Trophoblast cell (in vitro differentiated cells and primary cell): ENCODE results near the gene FCRL6.
A peak's percentile ranks its signal among the peaks of the same experiment; 100 is the strongest.

Experiments
- DNase-seq, 2 donors: peaks; one replicate each; pipeline ENCODE4 v3.0.0-alpha.2; 2016
- H2AFZ ChIP-seq: 2 replicates; pipeline ENCODE4 v1.6.1; 2013; ENCODE audit warnings: low read length, moderate library complexity, mild to moderate bottlenecking; ENCODE audit not compliant: insufficient read depth, poor library complexity
- H2AK5ac ChIP-seq: 2 replicates; pipeline ENCODE4 v1.6.1; 2013; ENCODE audit warnings: mild to moderate bottlenecking, low read length
- H2BK120ac ChIP-seq: 2 replicates; pipeline ENCODE4 v1.6.1; 2013; ENCODE audit warnings: low read length, mild to moderate bottlenecking, moderate library complexity; ENCODE audit not compliant: insufficient read depth, poor library complexity
- H2BK12ac ChIP-seq: 2 replicates; pipeline ENCODE4 v1.6.1; 2013; ENCODE audit warnings: mild to moderate bottlenecking, low read length, moderate library complexity
- H2BK5ac ChIP-seq: 2 replicates; pipeline ENCODE4 v1.6.1; 2013; ENCODE audit warnings: low read length, low read depth, moderate library complexity, mild to moderate bottlenecking; ENCODE audit not compliant: poor library complexity
- H3K14ac ChIP-seq: 2 replicates; pipeline ENCODE4 v1.6.1; 2013; ENCODE audit warnings: mild to moderate bottlenecking, low read length
- H3K18ac ChIP-seq: 2 replicates; pipeline ENCODE4 v1.6.1; 2013; ENCODE audit warnings: mild to moderate bottlenecking, low read length
- H3K23ac ChIP-seq: 2 replicates; pipeline ENCODE4 v1.6.1; 2013; ENCODE audit warnings: low read length
- H3K27ac ChIP-seq: 2 replicates; pipeline ENCODE4 v1.5.1; 2013; ENCODE audit warnings: low read depth, mild to moderate bottlenecking, inconsistent platforms, low read length, moderate library complexity
- H3K27me3 ChIP-seq: 2 replicates; pipeline ENCODE4 v1.6.1; 2013; ENCODE audit warnings: inconsistent platforms, mild to moderate bottlenecking, low read length, moderate library complexity; ENCODE audit not compliant: insufficient read depth
- H3K36me3 ChIP-seq, 2 experiments: 1 replicate in 1 of 2; 2 replicates in 1 of 2; pipeline ENCODE4 v1.6.1; 2013; ENCODE audit warnings: low read length in 2 of 2, mild to moderate bottlenecking in 2 of 2, moderate library complexity in 1 of 2; ENCODE audit not compliant: insufficient read depth in 2 of 2, control insufficient read depth in 1 of 2
- H3K4ac ChIP-seq: 2 replicates; pipeline ENCODE4 v1.6.1; 2013; ENCODE audit warnings: low read depth, mild to moderate bottlenecking, low read length, moderate library complexity
- H3K4me1 ChIP-seq, 2 experiments: 1 replicate in 1 of 2; 2 replicates in 1 of 2; pipeline ENCODE4 v1.6.1; 2013; ENCODE audit warnings: low read length in 2 of 2, mild to moderate bottlenecking in 2 of 2, moderate library complexity in 1 of 2; ENCODE audit not compliant: insufficient read depth in 2 of 2, control insufficient read depth in 1 of 2
- H3K4me2 ChIP-seq: 2 replicates; pipeline ENCODE4 v1.6.1; 2013; ENCODE audit warnings: inconsistent platforms, mild to moderate bottlenecking, low read length, moderate library complexity
- H3K4me3 ChIP-seq: 2 replicates; pipeline ENCODE4 v1.5.1; 2013; ENCODE audit warnings: mild to moderate bottlenecking, low read depth, low read length, inconsistent platforms
- H3K79me1 ChIP-seq: one replicate; pipeline ENCODE4 v1.6.1; 2013; ENCODE audit warnings: low read length
- H3K79me2 ChIP-seq: 2 replicates; pipeline ENCODE4 v1.6.1; 2013; ENCODE audit warnings: low read length, mild to moderate bottlenecking; ENCODE audit not compliant: control insufficient read depth, insufficient read depth, poor library complexity
- H3K9ac ChIP-seq: 2 replicates; pipeline ENCODE4 v1.6.1; 2013; ENCODE audit warnings: mild to moderate bottlenecking, low read length
- H3K9me3 ChIP-seq: 2 replicates; pipeline ENCODE4 v1.6.1; 2013; ENCODE audit warnings: low read depth, mild to moderate bottlenecking, control low read depth, inconsistent platforms, low read length; ENCODE audit not compliant: insufficient read depth
- H4K12ac ChIP-seq: 2 replicates; pipeline ENCODE4 v1.6.1; 2013; ENCODE audit warnings: low read depth, mild to moderate bottlenecking, low read length, moderate library complexity
- H4K8ac ChIP-seq: 2 replicates; pipeline ENCODE4 v1.6.1; 2013; ENCODE audit warnings: low read depth, mild to moderate bottlenecking, low read length, moderate library complexity
- H4K91ac ChIP-seq: one replicate; pipeline ENCODE4 v1.6.1; 2013; ENCODE audit warnings: low read depth, mild to moderate bottlenecking, low read length, moderate library complexity
- WGBS: extraction: QIAGEN DNeasy Blood & Tissue Kit; methylation state at CpG from one replicate; pipeline ENCODE4 v1.1.7; 2013; ENCODE audit warnings: missing lambda C conversion rate; ENCODE audit not compliant: insufficient read length, insufficient coverage; ENCODE audit errors: extremely low coverage; 5-methylcytosine and 5-hydroxymethylcytosine counted together

Gene FCRL6

GRCh38 chr1:159781992-159782391 is 20.2 kb upstream of the FCRL6 start:
- H2BK5ac ChIP-seq: no peak overlapping the region
- H2BK120ac ChIP-seq: no peak overlapping the region
- H3K79me1 ChIP-seq: peaks cover 3% of the 10 kb centered on the region
- H3K27ac ChIP-seq: no peak overlapping the region
- no peaks in the 10 kb centered on the region for H3K27me3 ChIP-seq
- H4K8ac ChIP-seq: no peak overlapping the region
- H2AK5ac ChIP-seq: no peak overlapping the region
- no peak overlapping the region for H4K91ac ChIP-seq
- no peak overlapping the region for H3K9ac ChIP-seq
- H3K14ac ChIP-seq: no peak overlapping the region
- no peak for DNase-seq
- H3K4me1 ChIP-seq: peaks cover 5 to 17% of the 10 kb centered on the region in 2 experiments
- no peak overlapping the region for H3K18ac ChIP-seq
- no peak overlapping the region for H3K4me2 ChIP-seq
- H3K79me2 ChIP-seq: no peaks in the 10 kb centered on the region
- no peak overlapping the region for H3K23ac ChIP-seq
- H3K4me3 ChIP-seq: no peak overlapping the region
- no peak overlapping the region for H3K4ac ChIP-seq
- H2AFZ ChIP-seq: no peak overlapping the region
- no CpG with 5 or more reads among the region's 12 CpGs for WGBS
- H2BK12ac ChIP-seq: no peak overlapping the region
- H4K12ac ChIP-seq: no peak overlapping the region
- peaks cover 0 to 3% of the 10 kb centered on the region in 2 experiments for H3K36me3 ChIP-seq
- H3K9me3 ChIP-seq: no peaks in the 10 kb centered on the region

GRCh38 chr1:159783724-159784123 is 18.4 kb upstream of the FCRL6 start:
- H4K12ac ChIP-seq: no peak overlapping the region
- H4K8ac ChIP-seq: no peak overlapping the region
- no peak overlapping the region for H3K4me2 ChIP-seq
- H3K4me1 ChIP-seq: peaks cover 5 to 17% of the 10 kb centered on the region in 2 experiments
- H3K27me3 ChIP-seq: no peaks in the 10 kb centered on the region
- H3K18ac ChIP-seq: no peak overlapping the region
- no peak overlapping the region for H2AFZ ChIP-seq
- H4K91ac ChIP-seq: no peak overlapping the region
- H2BK12ac ChIP-seq: no peak overlapping the region
- peaks cover 0 to 3% of the 10 kb centered on the region in 2 experiments for H3K36me3 ChIP-seq
- H3K4ac ChIP-seq: no peak overlapping the region
- H3K79me2 ChIP-seq: no peaks in the 10 kb centered on the region
- H2BK120ac ChIP-seq: no peak overlapping the region
- H3K14ac ChIP-seq: no peak overlapping the region
- DNase-seq: no peak
- WGBS: no CpG with 5 or more reads among the region's 1 CpG
- H2BK5ac ChIP-seq: no peak overlapping the region
- peak overlapping the region; percentile 10 for H3K4me3 ChIP-seq
- no peak overlapping the region for H3K23ac ChIP-seq
- H3K27ac ChIP-seq: no peak overlapping the region
- H3K9ac ChIP-seq: no peak overlapping the region
- peaks cover 3% of the 10 kb centered on the region for H3K79me1 ChIP-seq
- H2AK5ac ChIP-seq: no peak overlapping the region
- H3K9me3 ChIP-seq: no peaks in the 10 kb centered on the region

- H3K27me3 ChIP-seq: no peaks in the 10 kb centered on the region
- H3K36me3 ChIP-seq: peaks cover 0 to 3% of the 10 kb centered on the region in 2 experiments
- no peak overlapping the region for H2BK12ac ChIP-seq
- H2AK5ac ChIP-seq: no peak overlapping the region
- no peak overlapping the region for H3K14ac ChIP-seq
- no peak overlapping the region for H2BK5ac ChIP-seq
- H2AFZ ChIP-seq: no peak overlapping the region
- peaks cover 5 to 12% of the 10 kb centered on the region in 2 experiments for H3K4me1 ChIP-seq
- no peak overlapping the region for H3K23ac ChIP-seq
- no peak overlapping the region for H3K4me3 ChIP-seq
- no peak overlapping the region for H4K91ac ChIP-seq
- H3K4me2 ChIP-seq: no peak overlapping the region
- no peak overlapping the region for H3K9ac ChIP-seq
- no peak overlapping the region for H3K18ac ChIP-seq
- no peak overlapping the region for H4K12ac ChIP-seq
- no peak overlapping the region for H3K4ac ChIP-seq
- H2BK120ac ChIP-seq: no peak overlapping the region
- no peak for DNase-seq
- no peak overlapping the region for H3K27ac ChIP-seq
- H3K79me2 ChIP-seq: no peaks in the 10 kb centered on the region
- H3K9me3 ChIP-seq: no peaks in the 10 kb centered on the region
- H4K8ac ChIP-seq: no peak overlapping the region
- H3K79me1 ChIP-seq: no peaks in the 10 kb centered on the region
- WGBS: no CpG with 5 or more reads among the region's 3 CpGs
Measured at GRCh38 chr1:159786465-159786864, 15.7 kb upstream of the FCRL6 start.

GRCh38 chr1:159786966-159787365 is 15.2 kb upstream of the FCRL6 start:
- Histone ChIP-seq H3K27ac (no peak overlapping the region), H3K9ac (no peak overlapping the region), H4K91ac (no peak overlapping the region), H3K4ac (no peak overlapping the region), H2AFZ (no peak overlapping the region), H3K23ac (no peak overlapping the region), H2BK12ac (no peak overlapping the region), H2BK120ac (no peak overlapping the region), H3K18ac (no peak overlapping the region), H2AK5ac (no peak overlapping the region), H3K4me1 (peaks cover 7 to 9% of the 10 kb centered on the region in 2 experiments), H3K14ac (no peak overlapping the region), H3K36me3 (peaks cover 0 to 3% of the 10 kb centered on the region in 2 experiments), H4K12ac (no peak overlapping the region), H3K9me3 (no peaks in the 10 kb centered on the region), H3K79me2 (no peaks in the 10 kb centered on the region), H2BK5ac (no peak overlapping the region), H4K8ac (no peak overlapping the region), H3K4me3 (no peak overlapping the region), H3K27me3 (no peaks in the 10 kb centered on the region), H3K4me2 (no peak overlapping the region), H3K79me1 (no peaks in the 10 kb centered on the region)
- DNase-seq: no peak
- WGBS: no CpG with 5 or more reads among the region's 3 CpGs
